Right renal cortex interstitium (tissue), 3 donors: ENCODE data around the gene MTRF1L. TPM values are rescaled to one million over a fixed set of nuclear protein-coding genes. Genes with fewer than 3 reads are reported as not detected.
A peak's percentile ranks its signal among the peaks of the same experiment; 100 is the strongest.
"Not testable (repeated sequence)": the region's sequence is repeated elsewhere in the genome, so short reads cannot be mapped to it uniquely, and the experiment has no call there.

Source experiments
- DNase-seq, 3 donors: peaks; one replicate each; pipeline ENCODE4 v3.0.0-alpha.2; 2013; ENCODE audit warnings: low read depth in 3 of 3, low spot score in 2 of 3
- polyA plus RNA-seq, 3 donors: library from polyadenylated mRNA; unstranded; fragments of 120-200 nt; gene quantifications; one replicate each; pipeline ENCODE4 v1.2.1, GENCODE V29; 2013; ENCODE audit not compliant: insufficient read length in 3 of 3

MTRF1L gene
- polyA plus RNA-seq, 3 donors = 23.2 to 28.5 (median 26.3) TPM

GRCh38 chr6:152975204-152975915 is 27.1 kb downstream of the MTRF1L start:
- no peak for DNase-seq

- no peak for DNase-seq
These were observed 28.6 kb downstream of the MTRF1L start for GRCh38 chr6:152973916-152974315.

- no peak for DNase-seq
These were observed 32.7 kb downstream of the MTRF1L start for GRCh38 chr6:152969688-152970418.

- DNase-seq = not testable (repeated sequence)
These were observed 36.2 kb downstream of the MTRF1L start for GRCh38 chr6:152966168-152966894.

GRCh38 chr6:152959333-152959732 is 43.2 kb downstream of the MTRF1L start:
- no peak for DNase-seq

- DNase-seq = no peak
These were observed 44.7 kb downstream of the MTRF1L start for GRCh38 chr6:152957796-152958195.

- no peak for DNase-seq
These were observed 48.1 kb downstream of the MTRF1L start for GRCh38 chr6:152954443-152954842.

- peak in 1 of 3 donors; percentile 1 for DNase-seq
These were observed 49.5 kb downstream of the MTRF1L start for GRCh38 chr6:152952866-152953509.

GRCh38 chr6:152952045-152952444 is 50.5 kb downstream of the MTRF1L start:
- DNase-seq = no peak

GRCh38 chr6:152950240-152950639 is 52.3 kb downstream of the MTRF1L start:
- no peak for DNase-seq

- peak; percentile 15 to 24 (median 23) for DNase-seq
These were observed 54.2 kb downstream of the MTRF1L start for GRCh38 chr6:152948150-152948768.

- DNase-seq = no peak
These were observed 55.5 kb downstream of the MTRF1L start for GRCh38 chr6:152946995-152947394.

GRCh38 chr6:152946484-152946883 is 56.0 kb downstream of the MTRF1L start:
- no peak for DNase-seq

GRCh38 chr6:152943260-152943897 is 59.1 kb downstream of the MTRF1L start:
- DNase-seq = no peak

GRCh38 chr6:152942319-152942869 is 60.1 kb downstream of the MTRF1L start:
- DNase-seq = no peak

GRCh38 chr6:152941746-152942145 is 60.8 kb downstream of the MTRF1L start:
- no peak for DNase-seq
